CD4-positive, alpha-beta T cell treated with Interleukin-1 beta for 1 hour (primary cell): ENCODE results near the gene KMT5C.
"Not testable (repeated sequence)": the region's sequence is repeated elsewhere in the genome, so short reads cannot be mapped to it uniquely, and the experiment has no call there.

Experiments
- DNase-seq, 2 donors: peaks; one replicate each; pipeline ENCODE4 v3.0.0-alpha.2; 2020 to 2022

The KMT5C gene

DNA sequence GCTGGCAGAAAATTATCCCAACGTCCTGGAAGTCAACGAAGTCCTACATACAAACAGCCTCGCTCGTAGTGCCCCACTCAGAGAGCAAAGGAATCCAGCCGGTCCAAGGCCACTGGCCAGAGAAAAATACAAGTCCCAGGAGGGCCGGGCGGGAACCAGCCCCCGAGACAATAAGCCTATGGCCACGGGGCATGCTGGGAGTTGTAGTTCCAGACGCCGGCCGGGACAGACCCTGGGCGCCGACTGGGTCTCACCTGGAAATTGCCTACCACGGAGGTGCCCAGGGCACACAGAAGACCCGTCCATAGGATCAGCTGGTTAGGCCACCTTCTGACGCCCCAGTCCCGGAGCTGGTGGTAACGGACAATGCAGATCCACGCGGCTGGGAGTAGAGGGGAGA lies 19.9 kb upstream of the KMT5C start:
- DNase-seq = no peak

DNA sequence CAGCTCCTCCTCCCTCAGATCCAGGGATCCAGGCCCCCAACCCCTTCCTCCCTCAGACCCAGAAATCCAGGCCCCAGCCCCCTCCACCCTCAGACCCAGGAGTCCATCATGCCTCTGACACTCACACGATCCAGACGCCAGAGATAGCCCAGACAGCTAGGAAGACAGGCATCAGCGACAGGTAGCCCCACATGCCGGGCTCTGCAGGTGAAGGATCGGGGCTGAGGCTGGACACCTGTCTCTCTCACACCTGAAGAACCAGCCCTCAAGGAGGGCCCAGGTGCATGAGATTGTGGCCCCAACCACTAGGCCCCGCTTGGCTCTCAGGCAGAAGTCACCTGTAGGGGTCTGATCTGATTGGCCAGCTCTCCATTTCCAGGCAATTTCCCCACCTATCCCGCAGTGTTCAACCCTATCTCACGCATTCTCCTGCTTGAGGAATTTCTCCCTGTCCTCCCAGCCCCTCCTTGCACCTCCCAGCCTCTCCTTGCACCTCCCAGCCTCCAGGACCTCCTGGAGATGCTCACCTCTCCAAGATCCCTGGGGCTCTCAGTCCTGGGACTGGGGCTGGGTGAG lies 18.7 kb upstream of the KMT5C start:
- no peak for DNase-seq

DNA sequence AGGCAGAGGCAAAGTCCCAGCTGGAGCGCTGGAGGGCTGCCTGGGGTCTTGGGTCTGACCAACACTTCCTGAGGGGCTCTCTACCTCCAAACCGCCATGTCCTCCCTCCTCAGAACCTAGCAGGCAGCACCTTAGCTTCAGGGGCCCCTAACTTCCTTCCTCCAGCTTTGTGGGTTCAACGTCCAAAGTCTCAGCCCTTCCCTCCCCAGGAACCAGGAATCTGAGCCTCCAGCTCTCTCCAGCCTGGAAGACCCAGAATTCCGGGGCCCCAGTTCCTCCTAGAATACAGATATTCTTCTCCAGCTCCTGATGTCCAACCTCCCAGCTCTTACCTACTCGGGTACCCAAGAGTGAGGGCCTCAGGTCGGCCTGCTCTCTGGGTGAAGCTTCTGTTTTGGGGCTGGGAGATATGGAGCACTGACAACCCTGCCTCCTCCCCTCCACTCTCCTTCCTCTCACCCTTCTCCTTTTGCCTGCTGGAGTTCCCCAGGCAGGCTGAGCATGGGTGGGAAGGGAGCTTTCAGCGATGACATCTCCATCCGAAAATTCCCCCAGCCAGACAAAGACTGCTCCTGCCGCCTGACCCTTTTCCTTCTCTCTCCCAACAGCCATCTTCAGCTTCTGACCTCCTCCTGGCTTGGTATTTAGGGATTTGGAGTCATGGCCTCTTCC lies 18.1 kb upstream of the KMT5C start:
- no peak for DNase-seq

DNA sequence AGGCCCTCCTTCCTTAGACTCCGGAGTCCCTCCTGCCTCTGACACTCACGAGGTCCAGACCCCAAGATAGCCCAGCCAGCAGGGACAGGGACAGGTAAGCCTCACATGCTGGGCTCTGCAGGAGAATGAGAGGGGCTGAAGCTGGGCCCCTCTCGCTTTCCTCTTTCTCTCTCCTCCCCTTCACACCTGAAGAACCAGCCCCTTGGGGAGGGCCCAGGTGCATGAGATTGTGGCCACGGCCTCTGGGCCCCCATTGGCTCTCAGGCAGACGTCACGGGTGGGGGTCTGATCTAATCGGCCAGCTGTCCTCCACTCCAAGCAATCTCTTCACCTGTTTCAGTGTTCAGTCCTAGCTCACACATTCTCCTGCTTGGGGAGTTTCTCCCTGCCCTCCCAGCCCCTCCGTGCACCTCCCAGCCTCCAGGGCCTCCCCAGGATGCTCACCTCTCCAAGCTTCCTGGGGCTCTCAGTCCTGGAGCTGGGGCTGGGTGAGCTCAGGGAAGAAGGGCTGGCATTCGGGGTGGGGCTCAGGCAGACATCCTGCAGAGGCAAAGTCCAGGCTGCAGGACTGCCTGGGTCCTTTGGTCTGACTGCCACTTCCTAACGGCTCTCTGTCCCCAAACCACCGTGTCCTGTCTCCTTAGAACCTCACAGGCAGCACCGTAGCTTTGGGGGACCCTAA lies 17.3 kb upstream of the KMT5C start:
- no peak for DNase-seq

DNA sequence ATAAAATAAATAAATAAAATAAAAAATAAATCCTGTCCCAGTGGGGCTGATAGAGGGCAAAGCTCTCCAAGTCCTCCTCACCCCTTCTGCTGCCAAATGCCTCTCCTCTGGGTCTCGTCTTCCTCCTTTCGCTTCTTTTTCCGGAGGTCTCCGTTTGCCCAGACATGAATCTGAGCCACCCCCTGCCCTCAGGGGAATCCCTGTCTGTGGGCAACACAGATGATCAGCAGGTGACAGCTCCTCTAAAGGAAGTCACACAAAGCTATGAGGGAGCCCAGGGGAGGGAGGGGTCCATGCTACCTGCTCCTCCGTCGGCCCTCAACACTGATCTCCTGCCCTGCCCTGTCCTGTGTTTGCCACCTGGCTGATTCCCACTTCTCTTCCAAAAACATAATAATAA lies 15.0 kb upstream of the KMT5C start:
- DNase-seq = no peak

DNA sequence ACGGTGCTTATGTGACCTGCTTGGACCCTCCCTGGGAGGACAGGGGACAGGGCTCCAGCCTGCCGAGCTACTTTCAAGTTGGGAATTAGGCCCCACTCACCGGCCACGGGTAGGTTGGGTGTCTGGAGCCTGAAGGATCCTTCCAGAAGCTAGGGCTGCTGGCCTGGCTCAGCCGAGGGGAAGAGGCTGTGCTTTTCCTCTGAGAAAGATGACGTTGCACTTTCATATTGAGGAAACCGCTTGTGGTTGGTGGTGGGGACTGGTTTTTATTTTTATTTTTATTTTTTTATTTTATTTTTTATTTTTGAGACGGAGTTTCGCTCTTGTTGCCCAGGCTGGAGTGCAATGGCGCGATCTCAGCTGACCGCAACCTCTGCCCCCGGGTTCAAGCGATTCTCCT lies 14.5 kb upstream of the KMT5C start, which contains the start of gene TMEM150B:
Gene TMEM150B, minus strand, starts transcription at position 170 of the 400 bp plus-strand sequence. CDS start 4,305 bp downstream, outside the sequence.
- peak in 1 of 2 donors; percentile 15 for DNase-seq

DNA sequence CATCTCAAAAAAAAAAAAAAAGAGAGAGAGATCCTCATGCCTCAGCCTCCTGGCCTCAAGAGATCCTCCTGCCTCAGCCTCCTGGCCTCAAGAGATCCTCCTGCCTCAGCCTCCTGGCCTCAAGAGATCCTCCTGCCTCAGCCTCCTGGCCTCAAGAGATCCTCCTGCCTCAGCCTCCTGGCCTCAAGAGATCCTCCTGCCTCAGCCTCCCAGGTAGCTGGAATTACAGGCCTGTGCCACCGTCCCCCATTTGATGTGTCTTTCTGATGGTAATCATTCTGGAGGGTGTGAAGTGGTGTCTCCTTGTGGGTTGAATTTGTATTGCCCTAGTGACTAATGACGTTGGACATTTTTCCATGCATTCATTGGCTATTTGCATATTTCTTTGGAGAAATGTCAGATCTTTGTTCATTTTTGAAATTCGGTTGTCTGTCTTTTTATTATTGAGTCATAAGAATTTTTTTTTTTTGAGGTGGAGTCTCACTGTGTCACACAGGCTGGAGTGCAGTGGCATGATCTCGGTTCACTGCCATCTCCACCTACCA lies 10.8 kb upstream of the KMT5C start:
- DNase-seq = peak in 1 of 2 donors; percentile 25

DNA sequence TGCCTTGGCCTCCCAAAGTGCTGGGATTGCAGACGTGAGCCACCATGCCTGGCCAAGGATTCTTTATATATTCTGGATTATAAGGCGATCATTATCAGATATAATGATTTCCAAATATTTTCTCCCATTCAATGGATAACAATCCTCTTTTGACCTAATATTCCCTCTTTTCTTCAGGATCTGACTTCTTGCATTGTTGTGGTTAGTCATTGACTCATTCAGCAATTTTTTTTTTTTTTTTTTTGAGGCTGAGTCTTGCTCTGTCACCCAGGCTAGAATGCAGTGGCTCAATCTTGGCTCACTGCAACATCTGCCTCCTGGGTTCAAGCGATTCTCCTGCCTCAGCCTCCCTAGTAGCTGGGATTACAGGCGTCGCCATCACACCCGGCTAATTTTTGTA lies 9.9 kb upstream of the KMT5C start:
- not testable (repeated sequence) for DNase-seq

DNA sequence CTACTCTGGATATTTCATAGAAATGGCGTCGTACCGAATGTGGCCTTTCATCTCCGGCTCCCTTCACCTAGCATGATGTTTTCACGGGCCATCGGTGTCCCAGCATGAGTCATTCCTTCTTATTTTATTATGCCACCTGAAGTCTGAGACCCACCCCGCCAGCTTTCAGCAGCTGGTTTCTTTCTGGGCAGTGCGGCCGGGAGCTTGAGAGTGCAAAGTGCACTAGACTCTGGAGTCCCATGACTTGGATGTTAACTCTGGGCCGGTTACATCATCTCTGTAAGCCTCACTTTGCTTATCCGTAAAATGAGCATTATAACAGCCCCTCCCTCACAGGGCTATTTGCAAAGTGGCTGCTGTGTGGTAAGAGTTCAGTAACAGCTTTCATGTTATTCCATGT lies 5.8 kb upstream of the KMT5C start:
- DNase-seq = no peak

DNA sequence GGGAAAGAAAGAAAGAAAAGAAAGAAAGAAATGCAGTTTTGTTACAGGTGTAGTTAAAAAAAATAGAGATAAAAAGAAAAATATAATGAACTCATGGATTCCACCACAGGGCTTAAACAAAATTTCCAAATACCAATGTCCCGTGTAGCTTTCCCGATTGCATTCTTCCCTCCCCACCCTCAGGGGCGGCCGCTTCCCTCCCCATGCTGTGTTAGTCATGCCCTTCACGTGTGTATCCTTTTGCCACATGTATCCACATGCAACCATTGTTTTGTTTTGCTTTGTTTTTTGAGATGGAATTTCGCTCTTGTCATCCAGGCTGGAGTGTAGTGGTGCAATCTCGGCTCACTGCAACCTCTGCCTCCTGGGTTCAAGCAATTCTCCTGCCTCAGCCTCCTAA lies 3.6 kb upstream of the KMT5C start:
- DNase-seq = no peak

DNA sequence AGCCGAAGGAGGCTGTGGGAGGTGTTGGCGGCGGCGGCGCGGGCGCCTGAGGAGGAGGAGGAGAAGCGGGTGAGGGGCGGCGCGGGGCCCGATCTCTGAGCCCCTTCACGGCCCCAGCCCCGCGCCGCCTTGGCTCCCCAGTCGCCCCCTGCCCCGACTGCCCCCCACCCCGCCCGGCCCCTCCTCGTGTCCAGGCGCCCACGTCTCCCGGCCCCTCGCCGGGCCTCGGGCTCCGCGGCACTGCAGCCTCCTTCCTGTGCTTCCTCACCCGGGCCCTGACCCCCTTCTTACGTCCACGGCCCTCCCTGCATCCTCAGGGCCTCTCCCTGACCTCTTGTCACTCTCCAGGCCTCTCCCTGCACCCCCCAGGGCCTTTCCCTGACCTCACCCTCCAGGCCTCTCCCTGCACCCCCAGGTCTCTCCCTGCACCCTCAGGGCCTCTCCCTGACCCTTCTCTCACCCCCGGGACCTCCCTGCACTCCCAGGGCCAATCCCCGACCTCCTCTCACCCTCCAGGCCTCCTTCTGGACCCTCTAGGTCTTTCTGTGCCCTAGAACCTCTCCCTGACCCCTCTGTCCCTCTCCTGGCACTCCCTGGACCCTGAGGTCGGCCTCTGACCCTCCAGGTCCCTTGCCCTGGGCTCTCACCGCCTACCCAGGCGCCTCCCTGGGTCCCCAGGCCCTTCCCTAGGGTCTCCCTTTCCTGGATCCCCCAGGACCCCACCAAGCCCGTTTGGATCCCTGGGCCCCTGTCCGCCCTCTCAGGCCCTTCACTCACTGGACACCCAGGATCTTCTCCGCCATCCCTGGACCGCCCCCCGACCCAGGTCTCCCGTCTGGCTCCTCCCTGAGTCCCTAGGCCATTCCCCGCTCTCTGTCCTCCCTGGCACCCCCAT lies 460 bp downstream of the KMT5C start:
- DNase-seq = peak; percentile 40 to 55

DNA sequence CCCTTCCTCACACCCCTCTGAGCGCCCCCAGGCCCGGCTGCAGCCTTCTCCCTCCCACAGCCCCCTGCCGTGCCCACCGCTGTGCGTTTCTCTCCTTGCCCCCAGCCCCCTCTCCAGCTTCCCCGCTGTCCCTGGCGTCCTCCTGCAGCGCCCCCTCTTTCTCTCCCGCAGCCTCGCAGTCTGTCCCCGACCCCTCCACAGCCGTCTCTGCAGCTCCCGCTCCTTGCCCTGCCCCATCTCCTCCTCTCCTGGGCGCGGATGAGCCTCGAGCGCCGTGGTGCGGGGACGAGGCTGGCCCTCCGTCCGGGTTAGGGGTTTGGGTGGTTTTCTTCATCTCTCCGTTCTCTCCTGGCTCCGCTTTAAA lies 1.1 kb downstream of the KMT5C start:
- DNase-seq = no peak

DNA sequence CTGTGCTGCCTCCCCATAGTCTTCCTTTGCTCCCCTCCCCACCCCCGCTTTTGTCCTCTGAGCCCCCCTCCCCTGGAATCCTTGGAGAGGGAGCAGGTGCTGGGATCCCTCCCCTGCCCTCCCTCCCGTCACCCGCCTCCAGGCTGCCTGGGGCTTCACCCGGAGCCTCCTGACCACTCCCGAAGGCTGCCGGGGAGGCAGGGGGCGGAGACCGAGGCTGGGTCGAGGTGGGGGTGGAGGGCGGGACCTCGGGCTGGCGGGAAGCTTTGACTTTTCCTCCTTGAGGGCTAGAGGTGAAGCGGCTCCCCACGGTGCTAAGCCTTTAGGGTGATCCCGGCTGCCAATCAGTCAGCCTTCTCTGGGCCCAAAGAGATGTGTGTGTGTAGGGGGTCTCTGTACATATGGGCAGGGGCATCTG lies 1.5 kb downstream of the KMT5C start:
- DNase-seq = peak; percentile 49 to 61

DNA sequence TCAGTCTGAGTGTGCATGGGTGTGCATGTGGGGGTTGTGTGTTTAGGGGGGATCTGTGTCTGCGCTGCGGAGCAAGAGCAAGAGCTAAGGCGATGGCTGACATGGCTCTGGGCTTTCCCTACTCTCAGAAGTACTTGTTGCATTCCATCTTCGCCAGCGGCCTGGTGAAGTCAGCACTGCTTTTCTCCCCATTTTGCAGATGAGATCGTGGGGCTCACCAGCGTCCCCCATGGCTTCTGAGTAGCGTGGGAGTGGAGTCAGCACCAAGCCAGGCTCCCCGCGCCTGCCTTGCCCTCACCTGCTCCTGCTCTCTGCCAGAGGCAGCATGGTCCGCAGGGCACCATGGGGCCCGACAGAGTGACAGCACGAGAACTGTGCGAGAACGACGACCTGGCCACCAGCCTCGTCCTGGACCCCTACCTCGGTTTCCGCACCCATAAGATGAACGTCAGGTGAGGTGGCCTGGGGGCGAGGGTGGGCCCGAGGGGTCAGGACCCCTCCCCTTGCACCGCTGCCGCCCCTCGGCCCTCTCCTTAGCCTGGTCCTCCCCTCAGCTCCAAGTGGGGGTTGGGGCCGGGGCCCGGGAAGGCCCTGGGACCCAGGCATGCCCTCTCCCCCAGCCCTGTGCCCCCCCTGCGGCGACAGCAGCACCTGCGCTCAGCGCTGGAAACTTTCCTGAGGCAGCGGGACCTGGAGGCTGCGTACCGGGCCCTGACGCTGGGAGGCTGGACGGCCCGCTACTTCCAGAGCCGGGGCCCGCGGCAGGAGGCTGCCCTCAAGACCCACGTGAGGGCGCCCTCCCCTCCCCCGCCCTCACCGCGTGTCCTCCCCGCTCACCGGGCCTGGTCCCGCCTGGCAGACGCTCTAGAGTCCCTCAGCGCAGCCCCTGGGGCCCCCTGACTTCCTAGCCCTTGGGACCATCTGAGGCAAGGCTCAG lies 2.2 kb downstream of the KMT5C start:
- no peak for DNase-seq

DNA sequence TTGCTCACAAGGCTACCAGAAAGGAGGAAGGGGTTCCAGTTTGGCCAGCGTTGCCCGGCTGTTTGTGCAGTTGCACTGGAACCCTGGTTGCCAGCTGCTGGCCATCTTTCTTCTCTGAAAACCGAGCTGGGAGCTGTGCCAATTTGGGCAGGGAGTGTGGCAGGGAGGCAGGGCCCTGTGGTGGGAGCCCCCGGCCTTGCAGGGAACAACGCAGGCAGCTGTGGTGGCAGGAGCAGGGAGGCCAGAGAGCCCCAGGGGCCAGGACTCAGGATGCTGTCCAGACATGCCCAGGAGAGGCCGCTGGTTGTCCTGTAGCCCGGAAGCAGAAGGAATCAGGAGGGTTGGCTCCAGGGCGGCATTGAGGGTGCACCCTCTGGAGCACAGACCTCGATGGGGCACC lies 4.8 kb downstream of the KMT5C start:
- DNase-seq = no peak

DNA sequence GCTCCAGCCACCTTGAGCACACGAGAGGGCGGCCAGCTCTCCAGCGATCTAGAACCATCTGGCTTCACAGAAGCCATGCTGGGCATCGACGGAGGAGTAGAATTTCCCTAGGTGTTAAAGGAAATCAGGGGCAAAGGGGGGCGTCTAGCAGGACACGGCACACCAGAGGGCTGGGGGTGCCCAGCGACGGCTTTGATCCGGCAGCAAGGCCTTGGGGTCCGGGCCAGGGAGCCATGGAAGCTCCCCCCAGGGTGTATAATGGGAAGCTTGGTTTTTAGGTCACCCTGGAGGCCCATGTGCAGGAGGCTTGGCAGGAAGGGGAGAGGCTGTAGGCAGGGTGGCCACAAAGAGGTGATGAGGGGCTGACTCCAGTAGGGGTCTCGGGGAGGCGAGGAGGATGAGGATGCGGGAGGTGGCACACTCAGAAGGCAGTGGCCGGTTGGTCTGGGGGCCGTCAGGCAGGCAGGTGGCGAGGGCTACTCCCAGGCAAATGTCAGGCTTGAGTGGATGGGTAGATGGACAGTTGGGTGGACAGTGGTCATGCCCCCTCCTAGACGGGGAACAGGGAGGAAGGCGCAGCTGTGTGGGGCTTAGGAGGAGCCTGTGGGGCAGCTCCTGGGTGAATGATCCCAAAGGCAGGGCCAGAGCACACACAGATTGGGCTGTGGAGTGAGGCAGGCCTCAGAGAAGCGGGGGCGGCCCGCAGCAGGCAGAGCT lies 5.6 kb downstream of the KMT5C start:
- no peak for DNase-seq

DNA sequence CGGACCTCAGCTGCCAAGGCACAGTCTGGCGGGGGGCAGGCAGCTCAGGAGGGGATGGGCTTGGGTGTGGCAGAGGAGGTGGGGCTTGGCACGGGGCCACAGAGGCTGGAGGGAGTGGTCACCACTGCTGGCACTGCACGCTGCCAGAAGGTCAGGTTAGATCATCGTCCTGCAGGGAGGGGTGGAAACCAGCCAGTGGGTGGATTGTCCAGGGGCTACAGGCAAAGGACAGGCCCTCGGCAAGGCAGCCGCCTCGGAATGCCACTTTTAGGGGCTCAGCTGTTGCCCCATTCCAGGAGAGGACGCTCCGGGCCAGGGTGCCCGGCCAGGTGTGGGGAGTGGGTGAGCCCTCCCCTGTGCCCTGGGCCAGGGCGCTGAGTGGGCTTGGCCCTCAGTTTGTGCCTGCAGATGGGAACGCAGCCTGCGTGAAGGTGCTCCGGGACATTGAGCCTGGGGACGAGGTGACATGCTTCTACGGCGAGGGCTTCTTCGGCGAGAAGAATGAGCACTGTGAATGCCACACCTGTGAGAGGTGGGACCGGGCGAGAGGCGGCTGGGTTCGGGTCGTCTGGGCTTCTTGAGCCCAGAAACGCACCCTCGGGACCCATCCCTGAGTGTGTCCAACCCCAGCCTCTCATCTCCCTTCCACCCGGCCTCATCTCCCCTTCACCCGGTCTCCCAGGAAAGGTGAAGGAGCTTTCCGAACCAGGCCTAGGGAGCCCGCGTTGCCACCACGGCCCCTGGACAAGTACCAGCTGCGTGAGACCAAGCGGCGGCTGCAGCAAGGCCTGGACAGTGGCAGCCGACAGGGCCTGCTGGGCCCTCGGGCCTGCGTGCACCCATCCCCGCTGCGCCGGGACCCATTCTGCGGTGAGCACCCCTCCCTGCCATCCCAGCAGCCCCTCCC lies 6.4 kb downstream of the KMT5C start:
- no peak for DNase-seq

DNA sequence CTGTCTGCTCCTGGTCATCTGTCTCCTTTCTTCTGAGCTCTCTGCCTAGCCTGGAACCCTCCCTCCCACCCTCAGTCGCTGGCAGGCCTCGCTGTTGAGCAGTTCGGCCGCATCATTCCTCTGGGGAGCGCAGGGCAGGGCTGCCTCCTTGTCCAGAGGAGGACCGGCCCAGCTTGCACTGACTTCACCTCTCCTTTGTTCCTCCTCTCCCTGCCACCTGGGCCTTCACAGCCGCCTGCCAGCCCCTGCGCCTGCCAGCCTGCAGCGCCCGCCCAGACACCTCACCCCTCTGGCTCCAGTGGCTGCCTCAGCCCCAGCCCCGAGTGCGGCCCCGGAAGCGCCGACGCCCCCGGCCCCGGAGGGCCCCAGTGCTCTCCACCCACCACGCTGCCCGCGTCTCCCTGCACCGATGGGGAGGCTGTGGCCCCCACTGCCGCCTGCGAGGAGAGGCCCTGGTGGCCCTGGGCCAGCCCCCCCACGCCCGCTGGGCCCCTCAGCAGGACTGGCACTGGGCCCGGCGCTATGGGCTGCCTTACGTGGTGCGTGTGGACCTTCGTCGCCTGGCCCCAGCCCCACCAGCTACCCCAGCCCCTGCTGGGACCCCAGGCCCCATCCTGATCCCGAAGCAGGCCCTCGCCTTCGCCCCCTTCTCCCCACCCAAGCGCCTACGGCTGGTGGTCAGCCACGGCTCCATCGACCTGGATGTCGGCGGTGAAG lies 7.2 kb downstream of the KMT5C start:
- DNase-seq = no peak

DNA sequence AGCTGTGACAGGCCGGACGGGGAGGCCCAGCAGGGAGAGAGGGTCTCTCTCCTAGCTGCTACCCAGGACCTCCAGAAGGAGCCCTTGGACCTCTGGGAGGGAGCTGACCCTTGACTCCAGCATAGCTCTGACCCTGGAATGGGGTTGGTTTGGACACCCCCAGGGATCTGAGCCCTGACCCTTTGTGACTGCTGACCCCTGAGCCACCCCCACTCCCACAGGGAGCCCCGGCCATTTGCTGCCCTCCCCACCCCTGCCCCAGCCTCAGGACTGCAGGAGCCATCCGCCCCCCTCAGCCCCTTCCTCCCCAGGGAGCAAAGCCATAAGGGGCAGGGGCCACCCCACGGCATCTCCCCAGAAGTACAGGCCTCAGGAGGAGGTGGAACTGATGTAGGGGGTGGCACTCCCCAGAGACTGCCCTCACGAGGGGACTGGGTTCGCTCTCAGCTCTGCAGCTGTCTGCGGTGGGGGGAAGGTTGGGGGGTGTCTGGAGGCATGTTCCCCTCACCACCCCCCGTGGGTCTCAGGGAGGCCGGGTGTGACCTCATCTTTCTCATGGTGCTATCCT lies 7.8 kb downstream of the KMT5C start:
- DNase-seq = no peak
